Common myeloid progenitor, CD34-positive (primary cell): ENCODE results near the gene PLA2R1.

ENCODE experiments used
- CTCF ChIA-PET: fragments of 350-600 bp; sonication (Branson Sonifier 250); formaldehyde crosslinking; loops from one replicate; lab custom pipeline; 2021; ENCODE audit warnings: antibody characterized with exemption; lab: Charles Lee
- POLR2A ChIA-PET: fragments of 350-600 bp; sonication (Branson Sonifier 250); formaldehyde crosslinking; loops from one replicate; lab custom pipeline; 2021; ENCODE audit warnings: antibody characterized with exemption; lab: Charles Lee
- DNase-seq, 3 donors: peaks; one replicate each; pipeline versions ENCODE4 v3.0.0 to v3.0.0-alpha.2; 2013
- H3K27ac ChIP-seq, 2 experiments: 1 replicate in 1 of 2; 2 replicates in 1 of 2; pipeline ENCODE4 v1.7.0; 2013; ENCODE audit warnings: inconsistent platforms in 2 of 2, low read length in 2 of 2, mild to moderate bottlenecking in 2 of 2, low read depth in 1 of 2, moderate library complexity in 1 of 2; ENCODE audit not compliant: severe bottlenecking in 2 of 2, insufficient read depth in 1 of 2, poor library complexity in 1 of 2
- H3K27me3 ChIP-seq, 5 experiments: replicated peaks in 2 of 5; 1 replicate in 3 of 5; 2 replicates in 2 of 5; pipeline versions ENCODE4 v1.6.1 to v1.7.0; 2013; ENCODE audit warnings: low read length in 4 of 5, mild to moderate bottlenecking in 2 of 5, moderate library complexity in 2 of 5, inconsistent platforms in 1 of 5; ENCODE audit not compliant: insufficient read depth in 5 of 5, control insufficient read depth in 4 of 5
- H3K36me3 ChIP-seq, 4 experiments: 1 replicate in 2 of 4; 2 replicates in 2 of 4; pipeline versions ENCODE4 v1.6.1 to v1.7.0; 2013; ENCODE audit warnings: low read length in 3 of 4, control low read depth in 1 of 4, mild to moderate bottlenecking in 1 of 4; ENCODE audit not compliant: control insufficient read depth in 4 of 4, insufficient read depth in 4 of 4
- H3K4me1 ChIP-seq, 4 experiments: 1 replicate in 3 of 4; 2 replicates in 1 of 4; pipeline versions ENCODE4 v1.6.1 to v1.7.1; 2013; ENCODE audit warnings: low read length in 3 of 4, mild to moderate bottlenecking in 3 of 4, control low read depth in 1 of 4, inconsistent platforms in 1 of 4, moderate library complexity in 1 of 4; ENCODE audit not compliant: control insufficient read depth in 4 of 4, insufficient read depth in 4 of 4; ENCODE audit errors: control extremely low read depth in 1 of 4
- H3K4me3 ChIP-seq, 7 experiments: 1 replicate in 4 of 7; 2 replicates in 3 of 7; pipeline versions ENCODE4 v1.5.1 to v1.7.0; 2013; ENCODE audit warnings: mild to moderate bottlenecking in 7 of 7, low read length in 6 of 7, moderate library complexity in 6 of 7, inconsistent platforms in 2 of 7, low read depth in 2 of 7, control low read depth in 1 of 7; ENCODE audit not compliant: insufficient read depth in 4 of 7, control insufficient read depth in 1 of 7; ENCODE audit errors: extremely low read depth in 1 of 7
- H3K9me3 ChIP-seq, 5 experiments: 1 replicate in 4 of 5; 2 replicates in 1 of 5; pipeline versions ENCODE4 v1.6.1 to v1.7.1; 2013; ENCODE audit warnings: low read length in 4 of 5, mild to moderate bottlenecking in 2 of 5, inconsistent platforms in 1 of 5, low read depth in 1 of 5, moderate library complexity in 1 of 5; ENCODE audit not compliant: control insufficient read depth in 4 of 5, insufficient read depth in 2 of 5; ENCODE audit errors: control extremely low read depth in 1 of 5
- WGBS: methylation state at CpG from one replicate; pipeline ENCODE4 v1.1.5; 2013; ENCODE audit not compliant: insufficient coverage; 5-methylcytosine and 5-hydroxymethylcytosine counted together

PLA2R1 gene

GRCh38 chr2:160019374-160020090, 42.9 kb downstream of the PLA2R1 start:
- Histone ChIP-seq H3K36me3 (no peaks in the 10 kb centered on the region), H3K4me3 (no peak overlapping the region), H3K27ac (no peak overlapping the region), H3K9me3 (peaks cover 0 to 5% (median 0%) of the 10 kb centered on the region in 5 experiments), H3K27me3 (no peaks in the 10 kb centered on the region), H3K4me1 (no peaks in the 10 kb centered on the region)
- DNase-seq: no peak
- ChIA-PET CTCF (no interaction called here), POLR2A (no interaction called here)
- 100% methylated on average over 2 of the region's 2 CpGs for WGBS

- DNase-seq: no peak
- Histone ChIP-seq H3K4me1 (no peaks in the 10 kb centered on the region), H3K9me3 (no peaks in the 10 kb centered on the region), H3K4me3 (no peak overlapping the region), H3K36me3 (peaks cover 0 to 1% (median 0%) of the 10 kb centered on the region in 4 experiments), H3K27ac (no peak overlapping the region), H3K27me3 (no peaks in the 10 kb centered on the region)
- 83% methylated on average over 6 of the region's 6 CpGs for WGBS
- ChIA-PET CTCF (no interaction called here), POLR2A (no interaction called here)
Measured at GRCh38 chr2:160015746-160016145, 46.7 kb downstream of the PLA2R1 start.

- peaks cover 0 to 3% (median 0%) of the 10 kb centered on the region in 5 experiments for H3K9me3 ChIP-seq
- no peak overlapping the region for H3K27ac ChIP-seq
- WGBS: 42% methylated on average over 2 of the region's 2 CpGs
- DNase-seq: no peak
- H3K4me1 ChIP-seq: no peaks in the 10 kb centered on the region
- no peaks in the 10 kb centered on the region for H3K27me3 ChIP-seq
- H3K4me3 ChIP-seq: no peak overlapping the region
- CTCF ChIA-PET: interaction anchor here (1.0 kb wide), 1 partner anchor 10 kb away, joined by 3 read pairs; no protein-coding TSS in a partner anchor
- H3K36me3 ChIP-seq: peaks cover 0 to 1% (median 0%) of the 10 kb centered on the region in 4 experiments
- POLR2A ChIA-PET: no interaction called here
Measured at GRCh38 chr2:160014227-160014626, 48.2 kb downstream of the PLA2R1 start.

- Histone ChIP-seq H3K36me3 (peaks cover 0 to 1% (median 0%) of the 10 kb centered on the region in 4 experiments), H3K27me3 (no peaks in the 10 kb centered on the region), H3K9me3 (peaks cover 0 to 3% (median 0%) of the 10 kb centered on the region in 5 experiments), H3K4me1 (peaks cover 0 to 5% (median 0%) of the 10 kb centered on the region in 4 experiments), H3K27ac (no peak overlapping the region), H3K4me3 (no peak overlapping the region)
- ChIA-PET POLR2A (no interaction called here), CTCF (no interaction called here)
- no peak for DNase-seq
- WGBS: 69% methylated on average over 4 of the region's 5 CpGs
Measured at GRCh38 chr2:160010361-160011145, 51.9 kb downstream of the PLA2R1 start.

GRCh38 chr2:160007111-160007510, 55.3 kb downstream of the PLA2R1 start:
- Histone ChIP-seq H3K9me3 (peaks cover 0 to 3% (median 0%) of the 10 kb centered on the region in 5 experiments), H3K27me3 (no peaks in the 10 kb centered on the region), H3K36me3 (peaks cover 0 to 6% (median 0%) of the 10 kb centered on the region in 4 experiments), H3K4me3 (no peak overlapping the region), H3K4me1 (peaks cover 0 to 5% (median 0%) of the 10 kb centered on the region in 4 experiments), H3K27ac (no peak overlapping the region)
- CTCF ChIA-PET: no interaction called here
- POLR2A ChIA-PET: no interaction called here
- 97% methylated on average over 4 of the region's 5 CpGs for WGBS
- DNase-seq: no peak

GRCh38 chr2:160006475-160006874, 55.9 kb downstream of the PLA2R1 start:
- Histone ChIP-seq H3K4me3 (no peak overlapping the region), H3K36me3 (peaks cover 0 to 6% (median 0%) of the 10 kb centered on the region in 4 experiments), H3K27ac (no peak overlapping the region), H3K9me3 (peaks cover 0 to 3% (median 0%) of the 10 kb centered on the region in 5 experiments), H3K27me3 (no peaks in the 10 kb centered on the region), H3K4me1 (peaks cover 0 to 5% (median 0%) of the 10 kb centered on the region in 4 experiments)
- CTCF ChIA-PET: interaction anchor here (1.4 kb wide), 1 partner anchor 10 kb away, joined by 3 read pairs; no protein-coding TSS in a partner anchor
- DNase-seq: no peak
- POLR2A ChIA-PET: no interaction called here
- WGBS: 65% methylated on average over 2 of the region's 2 CpGs
